ENCODE results near the gene KCNN3.

DNA sequence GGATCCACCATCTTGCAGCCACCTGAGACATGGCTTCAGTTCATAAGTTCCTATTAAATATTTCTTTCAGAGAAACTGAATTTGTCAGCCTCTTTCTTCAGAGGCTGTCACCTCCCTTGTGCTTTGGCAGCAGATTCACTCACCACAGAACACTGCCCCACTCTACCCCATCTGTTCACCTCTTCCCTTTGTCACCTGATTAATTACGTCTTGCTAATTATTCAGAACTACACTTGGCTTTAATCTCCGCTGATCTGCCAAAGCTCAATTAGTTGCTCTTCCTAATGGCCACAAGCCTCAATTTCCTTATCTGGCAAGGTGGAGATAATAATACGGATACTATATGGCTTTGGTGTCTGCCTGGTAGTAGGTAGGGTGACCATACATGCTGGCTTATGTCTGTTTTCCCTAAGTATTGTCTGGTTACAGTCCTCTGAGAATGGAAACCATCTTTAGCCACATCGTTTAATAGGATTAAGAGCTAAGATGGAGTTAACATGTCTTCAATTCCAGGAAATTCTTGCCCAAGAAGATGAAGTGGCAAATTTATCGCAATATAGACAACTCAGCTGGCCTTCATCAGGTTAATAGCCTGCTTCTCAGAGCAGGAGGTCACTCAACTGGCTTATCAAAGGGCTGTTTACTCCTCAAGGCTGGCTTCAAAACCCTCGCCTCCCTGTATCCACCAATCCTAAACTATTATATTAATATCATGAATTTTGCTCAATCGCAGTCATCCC is 203.9 kb downstream of the KCNN3 start:
- no peak for TF ChIP-seq CTCF (IDR thresholded peaks at IDR 0.05)
- no peak for TF ChIP-seq POLR2A (IDR thresholded peaks at IDR 0.05)
- TF ChIP-seq EP300 (IDR thresholded peaks at IDR 0.05), result no peak
